ENCODE results near the gene NUTM1. TPM values are rescaled to one million over a fixed set of nuclear protein-coding genes. Genes with fewer than 3 reads are reported as not detected.
"Not testable (repeated sequence)": the region's sequence is repeated elsewhere in the genome, so short reads cannot be mapped to it uniquely, and the experiment has no call there.

Gene NUTM1
- total RNA-seq, 1 experiment from 2014 or later, result 0.26 TPM

GRCh38 chr15:34381829-34382521 is 38.9 kb downstream of the NUTM1 start:
- not testable (repeated sequence) for H3K27ac Mint-ChIP-seq; H4K8ac ChIP-seq (replicated peaks; ENCODE audit: insufficient read length, low read depth, low read length); H3K79me1 ChIP-seq (ENCODE audit: insufficient read depth, low read depth, low read length, poor library complexity, severe bottlenecking); H2BK120ac ChIP-seq (ENCODE audit: low read depth, low read length, poor library complexity, severe bottlenecking); H3K9me3 Mint-ChIP-seq; H3K4me1 Mint-ChIP-seq; H3K4me3 Mint-ChIP-seq; H2BK15ac ChIP-seq (ENCODE audit: low read depth, low read length); H3K14ac ChIP-seq (ENCODE audit: insufficient read depth, low read length); H3K27me3 ChIP-seq (ENCODE audit: insufficient read depth, low read length); H3K4me1 ChIP-seq (ENCODE audit: insufficient read depth, low read length); H2BK20ac ChIP-seq (ENCODE audit: low read depth, low read length, poor library complexity, severe bottlenecking); H4K20me1 ChIP-seq (ENCODE audit: control insufficient read depth, insufficient read depth, insufficient read length); H4K5ac ChIP-seq (ENCODE audit: insufficient read length, low read depth, low read length); H3K36me3 Mint-ChIP-seq (ENCODE audit: insufficient read depth in 1 of 3, low read depth in 3 of 3); H3K4me2 ChIP-seq (ENCODE audit: insufficient read depth, insufficient read length, low read length); H2AK5ac ChIP-seq (ENCODE audit: insufficient read length, low read length); H2AFZ ChIP-seq (ENCODE audit: low read length); H2BK5ac ChIP-seq (ENCODE audit: insufficient read length, low read length); H3T11ph ChIP-seq (ENCODE audit: low read length); H3K27ac ChIP-seq (ENCODE audit: insufficient read length, low read depth, low read length); H3K23ac ChIP-seq (ENCODE audit: insufficient read length, low read depth, low read length); H3K79me2 ChIP-seq (ENCODE audit: insufficient read depth, low read length); H3K9me3 ChIP-seq (ENCODE audit: control insufficient read depth, low read depth, low read length); H3K18ac ChIP-seq (ENCODE audit: insufficient read length, low read depth, low read length); H3K23me2 ChIP-seq (ENCODE audit: insufficient read length, low read depth, low read length, poor library complexity, severe bottlenecking); DNase-seq; H3K9ac ChIP-seq (ENCODE audit: extremely low read depth, insufficient read length, low read length); H4K91ac ChIP-seq (ENCODE audit: insufficient read length, low read depth, low read length); H2BK12ac ChIP-seq (ENCODE audit: insufficient read length, low read depth, low read length); H3K4ac ChIP-seq (ENCODE audit: low read depth, low read length); H3K56ac ChIP-seq (ENCODE audit: insufficient read length, low read depth, low read length)
- peaks cover 12% of the 10 kb centered on the region for H3K27me3 Mint-ChIP-seq (ENCODE audit: low read depth)
- no CpG with 5 or more reads among the region's 19 CpGs for WGBS (ENCODE audit: extremely low coverage, insufficient read length, low lambda C conversion rate)

GRCh38 chr15:34389594-34390086 is 46.5 kb downstream of the NUTM1 start:
- not testable (repeated sequence) for H3K27me3 ChIP-seq (ENCODE audit: insufficient read depth, low read length); H4K91ac ChIP-seq (ENCODE audit: insufficient read length, low read depth, low read length)

More at GRCh38 chr15:34389594-34390086, 46.5 kb downstream of the NUTM1 start:
- not testable (repeated sequence) for H2BK12ac ChIP-seq (ENCODE audit: insufficient read length, low read depth, low read length); H3K79me2 ChIP-seq (ENCODE audit: insufficient read depth, low read length); H3K9ac ChIP-seq (ENCODE audit: extremely low read depth, insufficient read length, low read length); H2BK15ac ChIP-seq (ENCODE audit: low read depth, low read length); H3K23ac ChIP-seq (ENCODE audit: insufficient read length, low read depth, low read length); H2BK20ac ChIP-seq (ENCODE audit: low read depth, low read length, poor library complexity, severe bottlenecking); H3K4me2 ChIP-seq (ENCODE audit: insufficient read depth, insufficient read length, low read length); H3T11ph ChIP-seq (ENCODE audit: low read length); DNase-seq; H2BK120ac ChIP-seq (ENCODE audit: low read depth, low read length, poor library complexity, severe bottlenecking); H2AK5ac ChIP-seq (ENCODE audit: insufficient read length, low read length); H3K4me1 ChIP-seq (ENCODE audit: insufficient read depth, low read length); H3K27me3 Mint-ChIP-seq (ENCODE audit: low read depth); H3K27ac ChIP-seq (ENCODE audit: insufficient read length, low read depth, low read length); H4K8ac ChIP-seq (replicated peaks; ENCODE audit: insufficient read length, low read depth, low read length); H3K79me1 ChIP-seq (ENCODE audit: insufficient read depth, low read depth, low read length, poor library complexity, severe bottlenecking); H2AFZ ChIP-seq (ENCODE audit: low read length); H3K9me3 ChIP-seq (ENCODE audit: control insufficient read depth, low read depth, low read length); H3K9me3 Mint-ChIP-seq; H2BK5ac ChIP-seq (ENCODE audit: insufficient read length, low read length); H3K4ac ChIP-seq (ENCODE audit: low read depth, low read length); H3K27ac Mint-ChIP-seq; H3K4me1 Mint-ChIP-seq; H3K36me3 Mint-ChIP-seq (ENCODE audit: insufficient read depth in 1 of 3, low read depth in 3 of 3); H3K18ac ChIP-seq (ENCODE audit: insufficient read length, low read depth, low read length); H3K14ac ChIP-seq (ENCODE audit: insufficient read depth, low read length); H3K56ac ChIP-seq (ENCODE audit: insufficient read length, low read depth, low read length); H3K4me3 Mint-ChIP-seq; H4K20me1 ChIP-seq (ENCODE audit: control insufficient read depth, insufficient read depth, insufficient read length); H3K23me2 ChIP-seq (ENCODE audit: insufficient read length, low read depth, low read length, poor library complexity, severe bottlenecking); H4K5ac ChIP-seq (ENCODE audit: insufficient read length, low read depth, low read length)
- no CpG with 5 or more reads among the region's 16 CpGs for WGBS (ENCODE audit: extremely low coverage, insufficient read length, low lambda C conversion rate)

All from H9 (cell line).